K562 (cell line): ENCODE results near the gene MEAK7. TPM values are rescaled to one million over a fixed set of nuclear protein-coding genes. Genes with fewer than 3 reads are reported as not detected.

Experiments
- BMI1 ChIP-seq: fragments of 150-350 bp; IDR thresholded peaks from 2 replicates; pipeline ENCODE4 v1.6.1; 2014; ENCODE audit warnings: low read length
- MTA1 ChIP-seq: fragments of 450-650 bp; IDR thresholded peaks from 2 replicates; pipeline ENCODE4 v1.6.1; 2017; ENCODE audit warnings: borderline replicate concordance
- NCOA2 ChIP-seq, 2 experiments: fragments of 450-650 bp; IDR thresholded peaks; 2 replicates each; pipeline ENCODE4 v1.6.1; 2018; ENCODE audit warnings: mild to moderate bottlenecking in 2 of 2, moderate library complexity in 1 of 2; ENCODE audit not compliant: partially characterized antibody in 2 of 2
- STAT6 ChIP-seq: sonication (generic); formaldehyde crosslinking; IDR thresholded peaks from 2 replicates; pipeline ENCODE4 v1.8.1; 2023; ENCODE audit warnings: mild to moderate bottlenecking, missing genetic modification reagents
- U2AF2 ChIP-seq: fragments of 200-400 bp; formaldehyde crosslinking; optimal IDR thresholded peaks from 2 replicates; pipeline ENCODE3; 2017; ENCODE audit warnings: low read depth, mild to moderate bottlenecking, low read length
- ZBTB11 ChIP-seq, 3 experiments: fragments of 200-800 bp in 1 of 3; fragments of 250-450 bp in 1 of 3; fragments of 450-650 bp in 1 of 3; sonication (Bioruptor Pico) in 1 of 3; sonication (Bioruptor generic) in 1 of 3; formaldehyde crosslinking in 1 of 3; IDR thresholded peaks; 2 replicates each; pipeline versions ENCODE4 v1.6.1 to v1.8.0; 2016 to 2022; ENCODE audit warnings: mild to moderate bottlenecking in 2 of 3, missing genetic modification characterization in 2 of 3, missing compliant biosample characterization in 1 of 3, moderate library complexity in 1 of 3
- ZBTB43 ChIP-seq: sonication (generic); formaldehyde crosslinking; IDR thresholded peaks from 2 replicates; pipeline ENCODE4 v1.8.0; 2023; ENCODE audit warnings: mild to moderate bottlenecking, missing genetic modification reagents
- ZKSCAN3 ChIP-seq: fragments of 250-450 bp; sonication (Bioruptor Pico); IDR thresholded peaks from 2 replicates; pipeline ENCODE4 v1.4.0; 2020
- polyA plus RNA-seq, 8 experiments: library from polyadenylated mRNA; depleted of rRNA in 4 of 8; stranded (reverse) in 5 of 8; unstranded in 3 of 8; fragments of >200 nt; fragmentation: Nextera tagmentation in 2 of 8; fragmentation: Illumina TruSeq in 1 of 8; extraction: Ambion mirVana in 2 of 8; extraction: Trizol in 1 of 8; gene quantifications; 2 replicates each; pipeline versions ENCODE4 v1.2.1 to v1.2.3, GENCODE V29; 2011 to 2014; ENCODE audit warnings: inconsistent platforms in 1 of 8, missing spikeins in 1 of 8
- total RNA-seq, 7 experiments: library from RNA; depleted of rRNA in 6 of 7; stranded (reverse); fragments of >200 nt in 6 of 7; fragmentation: Illumina TruSeq in 2 of 7; extraction: Trizol in 2 of 7; gene quantifications; 2 replicates each; pipeline versions ENCODE4 v1.2.1 to v1.2.3, GENCODE V29; 2011 to 2021; ENCODE audit warnings: low replicate concordance in 1 of 7

Gene MEAK7
- total and polyA plus RNA-seq, 9 of the 15 experiments (the other 6 are each of a cell fraction or from before 2014, with no cell fraction given), result 1.4 to 14.5 (median 6.3) TPM

GRCh38 chr16:84459941-84460405 is 44.5 kb downstream of the MEAK7 start (continued):
- TF ChIP-seq ZBTB43 (CRISPR knock-in tag) (no peak), ZBTB11 (CRISPR knock-in tag; IDR thresholded peaks at IDR 0.05) (no peak), U2AF2 (no peak), NCOA2 (IDR thresholded peaks at IDR 0.05; ENCODE audit: partially characterized antibody in 2 of 2) (no peak), ZKSCAN3 (peak; percentile 79; the same call in 1 of the 2 replicates), MTA1 (no peak), STAT6 (CRISPR knock-in tag) (no peak), BMI1 (no peak)
